NCI-H2029 treated with DMSO at 0.1 percent for 48 hours (cell line): ENCODE results near the gene DNAI2.
"Not testable (repeated sequence)": the region's sequence is repeated elsewhere in the genome, so short reads cannot be mapped to it uniquely, and the experiment has no call there.

Source experiments
- DNase-seq: peaks from one replicate; lab custom pipeline; 2025; lab: John Stamatoyannopoulos, UW

DNAI2 gene

GRCh38 chr17:74274709-74275340 lies 791 bp downstream of the DNAI2 start:
- DNase-seq, result no peak

- no peak for DNase-seq
These were observed 2.0 kb downstream of the DNAI2 start for GRCh38 chr17:74276051-74276476.

GRCh38 chr17:74276541-74277009 lies 2.5 kb downstream of the DNAI2 start:
- no peak for DNase-seq

GRCh38 chr17:74277935-74278334 lies 3.9 kb downstream of the DNAI2 start:
- no peak for DNase-seq

GRCh38 chr17:74279617-74280016 lies 5.6 kb downstream of the DNAI2 start:
- not testable (repeated sequence) for DNase-seq

- no peak for DNase-seq
These were observed 6.1 kb downstream of the DNAI2 start for GRCh38 chr17:74280093-74280513.

- DNase-seq, result no peak
These were observed 7.8 kb downstream of the DNAI2 start for GRCh38 chr17:74281799-74282198.

- not testable (repeated sequence) for DNase-seq
These were observed 8.2 kb downstream of the DNAI2 start for GRCh38 chr17:74282274-74282586.

GRCh38 chr17:74282587-74283370 lies 8.7 kb downstream of the DNAI2 start:
- DNase-seq, result no peak

GRCh38 chr17:74283371-74283673 lies 9.3 kb downstream of the DNAI2 start:
- no peak for DNase-seq

- no peak for DNase-seq
These were observed 13.1 kb downstream of the DNAI2 start for GRCh38 chr17:74287031-74287602.

- no peak for DNase-seq
These were observed 14.8 kb downstream of the DNAI2 start for GRCh38 chr17:74288785-74289184.

GRCh38 chr17:74289688-74290087 lies 15.7 kb downstream of the DNAI2 start:
- no peak for DNase-seq

- DNase-seq, result no peak
These were observed 16.3 kb downstream of the DNAI2 start for GRCh38 chr17:74290340-74290739.

- no peak for DNase-seq
These were observed 18.5 kb downstream of the DNAI2 start for GRCh38 chr17:74292495-74292894.

- DNase-seq, result no peak
These were observed 21.9 kb downstream of the DNAI2 start for GRCh38 chr17:74295625-74296547.

GRCh38 chr17:74296548-74296936 lies 22.5 kb downstream of the DNAI2 start:
- no peak for DNase-seq

GRCh38 chr17:74297941-74298340 lies 23.9 kb downstream of the DNAI2 start:
- no peak for DNase-seq

- DNase-seq, result no peak
These were observed 24.7 kb downstream of the DNAI2 start for GRCh38 chr17:74298778-74299177.

GRCh38 chr17:74299226-74300009 lies 25.4 kb downstream of the DNAI2 start:
- no peak for DNase-seq

GRCh38 chr17:74303305-74303704 lies 29.3 kb downstream of the DNAI2 start:
- no peak for DNase-seq

GRCh38 chr17:74304184-74304583 lies 30.1 kb downstream of the DNAI2 start:
- no peak for DNase-seq
